Neural progenitor cell (in vitro differentiated cells): ENCODE data around the gene BICRAL.

ENCODE experiments used
- EZH2 ChIP-seq: fragments of 200-600 bp; sonication (generic); IDR thresholded peaks from 2 replicates; pipeline ENCODE4 v1.6.1; 2017; ENCODE audit warnings: antibody characterized with exemption, mild to moderate bottlenecking, moderate library complexity
- EZH2phosphoT487 ChIP-seq: fragments of 200-600 bp; sonication (generic); IDR thresholded peaks from 2 replicates; pipeline ENCODE4 v1.6.1; 2017; ENCODE audit warnings: antibody characterized with exemption
- TF ChIP-seq, protein P1 (sequence below): fragments of 200-600 bp; sonication (generic); IDR thresholded peaks from 2 replicates; pipeline ENCODE4 v1.5.1; 2017; ENCODE audit warnings: antibody characterized with exemption, mild to moderate bottlenecking

GRCh38 chr6:42848700-42849099 is 66.8 kb downstream of the BICRAL start:
- TF ChIP-seq, protein P1, sequence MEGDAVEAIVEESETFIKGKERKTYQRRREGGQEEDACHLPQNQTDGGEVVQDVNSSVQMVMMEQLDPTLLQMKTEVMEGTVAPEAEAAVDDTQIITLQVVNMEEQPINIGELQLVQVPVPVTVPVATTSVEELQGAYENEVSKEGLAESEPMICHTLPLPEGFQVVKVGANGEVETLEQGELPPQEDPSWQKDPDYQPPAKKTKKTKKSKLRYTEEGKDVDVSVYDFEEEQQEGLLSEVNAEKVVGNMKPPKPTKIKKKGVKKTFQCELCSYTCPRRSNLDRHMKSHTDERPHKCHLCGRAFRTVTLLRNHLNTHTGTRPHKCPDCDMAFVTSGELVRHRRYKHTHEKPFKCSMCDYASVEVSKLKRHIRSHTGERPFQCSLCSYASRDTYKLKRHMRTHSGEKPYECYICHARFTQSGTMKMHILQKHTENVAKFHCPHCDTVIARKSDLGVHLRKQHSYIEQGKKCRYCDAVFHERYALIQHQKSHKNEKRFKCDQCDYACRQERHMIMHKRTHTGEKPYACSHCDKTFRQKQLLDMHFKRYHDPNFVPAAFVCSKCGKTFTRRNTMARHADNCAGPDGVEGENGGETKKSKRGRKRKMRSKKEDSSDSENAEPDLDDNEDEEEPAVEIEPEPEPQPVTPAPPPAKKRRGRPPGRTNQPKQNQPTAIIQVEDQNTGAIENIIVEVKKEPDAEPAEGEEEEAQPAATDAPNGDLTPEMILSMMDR, result no peak
- TF ChIP-seq EZH2 (no peak), EZH2phosphoT487 (no peak)
